ENCODE results near the gene ARHGEF12.

Gene ARHGEF12

DNA sequence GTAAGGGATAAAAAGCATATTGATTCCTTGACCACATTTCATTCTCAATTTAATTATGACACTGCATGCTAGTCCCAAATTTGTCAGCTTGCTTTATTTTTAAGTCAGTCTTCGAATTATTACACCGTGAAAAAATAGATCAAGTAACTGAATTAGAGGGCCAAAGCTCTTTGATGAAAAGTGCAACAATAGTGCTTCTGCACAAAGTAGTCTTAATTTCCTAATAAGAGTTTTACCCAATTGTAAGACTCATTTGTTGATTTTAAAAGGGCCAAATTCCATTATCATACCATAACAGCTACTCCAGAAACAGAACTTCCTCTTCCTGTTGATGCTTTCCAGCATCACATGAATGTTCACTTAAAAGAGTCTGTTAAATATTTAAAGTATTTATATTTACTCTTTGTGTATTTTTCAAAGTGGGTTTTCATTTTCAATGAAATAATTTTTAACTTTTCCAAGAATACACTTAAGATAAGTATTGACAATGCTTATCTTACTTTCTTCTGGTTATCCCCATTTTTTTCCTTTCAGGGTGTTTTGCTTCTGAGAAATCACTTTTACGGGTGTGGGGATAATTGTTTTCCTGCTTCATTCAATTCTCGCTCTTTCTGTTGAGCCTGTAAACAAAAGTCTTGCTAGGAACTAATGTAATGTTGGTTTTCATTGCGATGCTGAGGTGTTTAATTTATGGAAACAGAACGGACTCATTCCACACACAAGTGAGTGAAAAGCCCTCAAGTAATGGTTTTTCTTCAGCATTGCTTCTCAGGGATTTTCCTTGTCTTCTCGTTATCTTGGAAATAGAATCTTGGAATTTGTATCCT lies 2.1 kb downstream of the ARHGEF12 start:
- peak overlapping the region; percentile 67 for H3K4me3 ChIP-seq (ENCODE audit: low read depth, low read length)

DNA sequence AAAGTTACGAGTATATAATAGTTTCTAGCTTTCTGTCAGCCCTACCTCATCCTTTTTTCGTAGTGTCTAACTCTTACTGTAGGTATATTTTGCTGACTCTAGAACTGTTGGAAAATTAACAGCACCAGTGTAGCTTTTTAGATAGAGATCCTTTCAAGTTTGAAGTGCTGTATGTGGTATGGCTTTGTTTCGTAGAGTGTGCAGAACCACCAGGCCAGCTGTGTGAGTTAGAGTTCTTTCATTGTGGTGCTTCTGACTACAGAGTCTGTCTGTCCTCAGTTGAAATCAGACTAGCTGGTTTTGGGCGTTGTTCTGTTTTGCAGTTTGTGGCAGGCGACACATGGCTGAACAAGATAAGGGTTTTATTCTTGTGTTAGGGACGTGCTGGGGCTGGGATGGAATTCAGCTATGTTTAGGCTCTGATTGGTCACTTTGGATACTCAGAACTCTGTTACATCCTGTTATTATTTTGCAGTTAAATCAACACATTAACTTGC lies 3.2 kb downstream of the ARHGEF12 start:
- H3K4me3 ChIP-seq (ENCODE audit: low read depth, low read length), result no peak overlapping the region

GRCh38 chr11:120340529-120340928 lies 4.3 kb downstream of the ARHGEF12 start:
- no peak overlapping the region for H3K4me3 ChIP-seq (ENCODE audit: low read depth, low read length)

DNA sequence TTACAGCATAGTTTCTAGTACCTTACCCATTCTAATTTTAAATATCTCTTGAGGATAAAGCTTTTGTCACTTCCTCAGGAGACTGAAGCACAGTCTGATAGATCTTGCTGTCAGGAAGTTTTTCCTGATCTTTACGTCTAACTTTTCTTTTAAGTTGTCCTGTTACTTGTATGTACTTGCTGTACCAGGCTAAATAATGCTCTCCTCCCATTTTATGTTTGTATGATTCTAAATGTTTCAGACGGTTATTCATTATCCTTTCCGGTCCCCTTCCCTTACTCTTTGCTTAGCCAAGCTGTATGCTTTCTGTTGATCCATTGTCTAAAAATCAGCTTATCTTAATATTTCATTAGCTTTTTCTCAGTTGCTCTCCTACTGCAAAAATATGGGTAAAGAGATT lies 6.0 kb downstream of the ARHGEF12 start:
- H3K4me3 ChIP-seq (ENCODE audit: low read depth, low read length), result no peak overlapping the region

DNA sequence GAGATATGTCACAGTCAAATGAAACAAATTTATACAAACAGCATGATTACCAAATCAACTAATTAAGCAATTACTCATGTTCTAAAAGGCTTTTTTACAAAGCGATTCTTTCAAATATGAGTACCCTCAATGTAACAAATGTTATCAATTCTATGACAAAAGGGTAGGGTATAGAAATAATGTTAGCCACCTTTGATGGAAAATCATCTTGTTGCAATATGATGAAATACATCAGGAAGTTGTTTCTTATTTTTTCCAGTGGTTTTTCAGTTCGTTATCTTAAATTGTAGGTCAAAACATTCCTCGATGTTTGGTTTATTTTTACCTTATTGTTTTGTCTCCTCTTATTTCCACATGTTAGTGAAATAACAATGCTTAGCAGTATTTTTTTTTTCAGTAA lies 6.5 kb downstream of the ARHGEF12 start:
- no peak overlapping the region for H3K4me3 ChIP-seq (ENCODE audit: low read depth, low read length)

DNA sequence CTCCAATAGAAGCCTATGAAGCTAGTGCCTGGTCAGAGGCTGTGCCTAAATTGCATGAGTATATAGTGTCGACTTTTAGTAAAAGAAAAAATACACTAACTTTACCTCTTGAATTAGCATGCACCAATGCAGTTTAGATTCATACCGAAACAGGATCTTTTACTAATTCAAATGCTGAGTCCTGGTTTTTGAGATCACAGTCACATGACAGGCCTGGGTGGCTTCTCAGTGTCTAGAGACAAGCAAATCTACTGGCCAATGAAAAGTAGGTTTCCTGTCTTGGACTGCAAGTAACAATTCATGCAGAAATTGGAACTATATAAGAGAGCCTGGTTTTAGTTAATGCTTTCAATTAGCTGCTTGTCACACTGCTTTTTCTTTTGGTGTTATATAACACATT lies 7.2 kb downstream of the ARHGEF12 start:
- no peak overlapping the region for H3K4me3 ChIP-seq (ENCODE audit: low read depth, low read length)

GRCh38 chr11:120344302-120345004 lies 8.2 kb downstream of the ARHGEF12 start:
- no peak overlapping the region for H3K4me3 ChIP-seq (ENCODE audit: low read depth, low read length)

DNA sequence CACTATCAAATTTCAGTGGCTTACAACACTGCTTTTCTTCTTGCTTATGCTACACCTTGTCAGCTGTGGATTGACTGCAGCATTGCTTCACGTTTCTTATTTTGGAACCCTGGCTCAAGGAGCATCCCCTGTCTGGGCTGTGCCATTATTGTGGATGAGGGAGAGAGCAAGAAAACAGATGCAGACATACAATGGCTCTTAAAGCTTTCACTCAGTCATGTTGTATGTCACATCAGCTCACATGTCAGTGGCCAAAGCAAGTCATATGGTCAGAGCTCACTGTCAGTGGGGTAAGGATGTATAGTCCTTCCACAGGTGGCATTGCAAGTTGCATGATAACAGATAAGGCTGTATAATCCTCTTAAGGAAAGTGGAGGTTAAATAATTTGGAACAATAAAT lies 10.0 kb downstream of the ARHGEF12 start:
- H3K4me3 ChIP-seq (ENCODE audit: low read depth, low read length), result no peak overlapping the region

GRCh38 chr11:120350637-120351036 lies 14.4 kb downstream of the ARHGEF12 start:
- H3K4me3 ChIP-seq (ENCODE audit: low read depth, low read length), result no peak overlapping the region

- no peak overlapping the region for H3K4me3 ChIP-seq (ENCODE audit: low read depth, low read length)
Observed at GRCh38 chr11:120352405-120352804, 16.2 kb downstream of the ARHGEF12 start.

DNA sequence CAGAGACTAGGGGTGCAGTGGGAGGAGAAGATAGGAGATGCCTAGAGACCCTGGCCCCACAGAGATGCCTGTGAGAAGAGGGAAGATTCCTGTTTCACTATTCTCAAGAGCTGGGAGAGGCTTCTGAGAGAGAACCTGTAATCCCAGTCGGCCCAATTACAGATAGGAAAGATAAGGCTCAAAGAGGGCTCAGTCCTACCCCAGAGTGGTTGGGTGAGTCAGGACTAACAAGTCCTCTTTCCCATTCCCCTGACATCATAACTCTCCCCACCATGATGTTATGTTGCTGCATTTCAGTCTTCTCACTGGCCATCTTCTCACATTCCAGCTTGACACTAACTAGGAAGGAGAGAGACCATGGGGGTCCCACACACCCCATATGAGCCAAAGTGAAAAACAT lies 17.9 kb downstream of the ARHGEF12 start:
- H3K4me3 ChIP-seq (ENCODE audit: low read depth, low read length), result no peak overlapping the region

GRCh38 chr11:120354779-120355178 lies 18.6 kb downstream of the ARHGEF12 start:
- H3K4me3 ChIP-seq (ENCODE audit: low read depth, low read length), result no peak overlapping the region

DNA sequence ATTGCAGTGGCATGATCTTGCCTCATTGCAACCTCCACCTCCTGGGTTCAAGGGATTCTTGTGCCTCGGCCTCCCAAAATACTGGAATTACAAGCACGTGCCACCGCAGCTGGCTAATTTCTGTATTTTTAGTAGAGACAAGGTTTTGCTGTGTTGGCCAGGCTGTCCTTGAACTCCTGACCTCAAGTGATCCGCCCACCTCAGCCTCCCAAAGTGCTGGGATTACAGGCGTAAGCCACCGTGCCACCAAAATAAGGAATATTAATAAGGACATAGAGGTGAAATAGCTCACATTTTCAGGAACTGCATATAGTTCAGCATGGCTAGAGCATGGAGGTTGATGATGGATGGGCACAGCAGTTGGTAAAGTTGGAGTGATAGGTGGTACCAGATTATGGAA lies 21.4 kb downstream of the ARHGEF12 start:
- no peak overlapping the region for H3K4me3 ChIP-seq (ENCODE audit: low read depth, low read length)

DNA sequence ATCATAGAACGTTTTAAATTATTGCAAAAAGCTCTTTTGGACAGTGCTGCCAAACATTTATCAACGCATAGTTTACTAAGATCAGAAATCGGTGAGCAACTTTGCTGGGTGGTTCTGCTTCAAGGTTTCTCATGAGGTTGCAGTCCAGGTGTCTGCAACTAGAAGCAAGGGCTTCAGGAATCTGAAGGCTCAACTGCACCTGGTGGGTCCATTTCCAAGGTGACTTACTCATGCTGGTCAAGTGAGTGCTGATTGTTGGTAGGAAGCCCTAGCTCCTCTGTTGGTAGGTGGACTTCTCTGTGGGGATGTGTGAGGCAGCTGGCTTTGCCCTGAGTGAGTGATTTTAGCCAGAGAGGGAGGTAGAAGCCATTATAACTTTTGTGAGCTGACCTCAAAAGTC lies 22.5 kb downstream of the ARHGEF12 start:
- no peak overlapping the region for H3K4me3 ChIP-seq (ENCODE audit: low read depth, low read length)

DNA sequence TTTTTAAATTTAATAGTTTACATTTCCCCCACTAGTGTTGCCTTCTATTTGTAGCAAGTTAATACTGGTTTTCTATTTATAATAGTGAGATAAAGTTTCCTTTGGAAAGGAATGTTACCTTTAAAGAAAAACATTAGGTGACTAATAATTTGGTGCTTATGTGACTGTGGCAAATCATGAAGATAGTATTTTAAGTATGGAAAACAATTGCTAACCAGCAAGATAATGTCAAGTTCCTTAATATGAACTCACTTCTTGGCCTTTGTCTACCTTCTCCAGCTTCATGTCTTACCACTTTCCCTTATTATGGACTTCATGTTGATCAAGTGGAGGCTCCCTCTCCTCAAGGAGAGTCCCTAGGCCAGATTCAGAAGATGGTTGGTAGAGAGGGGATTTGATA lies 27.2 kb downstream of the ARHGEF12 start:
- H3K4me3 ChIP-seq (ENCODE audit: low read depth, low read length), result no peak overlapping the region

DNA sequence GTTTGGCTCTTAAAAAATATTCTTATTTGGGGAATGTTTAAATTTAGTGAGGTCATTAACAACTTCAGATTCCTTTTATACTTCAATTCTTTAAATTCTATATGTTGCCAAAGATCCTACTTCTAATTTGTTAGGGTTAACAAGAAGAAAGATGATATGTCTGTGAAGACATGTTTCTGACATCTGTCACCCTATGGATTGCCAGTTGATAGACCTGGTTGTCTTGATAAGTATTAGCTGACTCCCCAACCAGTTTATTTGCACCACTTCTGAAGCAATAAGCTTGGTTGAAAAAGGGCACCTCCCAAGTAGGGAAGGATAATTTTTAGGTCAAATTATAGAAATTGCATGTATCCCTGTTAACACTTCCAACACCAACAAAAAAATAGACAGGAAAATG lies 29.3 kb downstream of the ARHGEF12 start:
- H3K4me3 ChIP-seq (ENCODE audit: low read depth, low read length), result no peak overlapping the region

DNA sequence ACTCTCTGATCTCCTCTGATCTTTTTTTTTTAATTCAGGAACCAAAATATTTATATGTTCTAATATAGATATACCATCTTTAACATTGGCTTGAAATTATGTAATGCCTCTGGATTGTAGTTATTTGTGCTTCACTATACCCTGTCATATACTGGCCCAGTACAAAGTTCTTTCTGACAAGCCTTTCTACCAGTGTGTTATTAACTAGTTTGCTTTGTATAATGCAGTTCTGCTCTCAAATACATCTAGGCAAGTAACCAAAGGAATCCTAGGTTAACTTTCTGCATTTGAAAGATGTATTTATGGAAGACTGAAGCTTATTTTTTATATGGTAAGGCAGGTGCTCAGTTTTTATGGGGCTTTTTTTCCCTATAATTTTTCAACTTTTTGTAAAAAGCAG lies 36.1 kb downstream of the ARHGEF12 start:
- H3K4me3 ChIP-seq (ENCODE audit: low read depth, low read length), result no peak overlapping the region

- H3K4me3 ChIP-seq (ENCODE audit: low read depth, low read length), result no peak overlapping the region
Observed at GRCh38 chr11:120375076-120375475, 38.9 kb downstream of the ARHGEF12 start.

GRCh38 chr11:120376547-120377182 lies 40.5 kb downstream of the ARHGEF12 start:
- H3K4me3 ChIP-seq (ENCODE audit: low read depth, low read length), result no peak overlapping the region

DNA sequence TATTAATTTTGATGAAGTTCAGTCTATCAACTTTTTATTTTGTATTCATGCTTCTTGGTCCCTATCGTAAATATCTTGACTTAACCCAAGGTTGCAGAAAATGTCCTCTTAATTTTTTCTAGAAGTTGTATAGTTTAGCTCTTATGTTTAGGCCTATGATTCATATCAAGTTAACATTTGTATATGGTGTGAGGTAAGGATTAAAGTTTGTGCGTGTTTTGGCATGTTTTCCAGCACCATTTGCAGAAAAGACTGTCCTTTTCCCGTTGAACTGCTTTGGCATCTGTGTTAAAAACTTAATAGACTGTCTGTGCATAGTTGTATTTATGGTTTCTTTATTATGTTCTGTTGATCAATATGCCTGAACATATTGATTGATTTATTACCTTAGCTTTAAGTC lies 42.3 kb downstream of the ARHGEF12 start:
- H3K4me3 ChIP-seq (ENCODE audit: low read depth, low read length), result no peak overlapping the region

DNA sequence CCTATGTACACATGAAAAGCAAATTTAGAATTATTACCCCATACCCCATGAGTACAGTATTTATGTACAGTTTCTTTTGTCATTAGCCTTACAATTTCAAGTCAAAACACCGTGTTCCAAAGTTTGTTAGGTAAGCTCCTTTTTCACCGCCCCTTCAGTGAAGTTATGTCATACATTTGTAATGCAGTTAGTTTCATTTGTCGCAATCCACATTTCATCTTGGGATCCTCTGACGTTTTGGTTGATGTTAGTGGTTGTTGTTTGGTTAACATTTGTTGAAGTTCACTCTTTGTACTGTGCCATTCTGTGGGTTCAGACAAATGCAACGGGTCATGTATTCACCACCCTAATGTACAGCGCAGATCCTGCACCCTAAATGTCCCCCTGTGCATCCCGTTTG lies 45.2 kb downstream of the ARHGEF12 start:
- no peak overlapping the region for H3K4me3 ChIP-seq (ENCODE audit: low read depth, low read length)
